HT1080 (cell line): ENCODE results near the gene HRC. TPM values are rescaled to one million over a fixed set of nuclear protein-coding genes. Genes with fewer than 3 reads are reported as not detected.

Experiments
- DNase-seq: peaks from one replicate; pipeline ENCODE4 v3.0.0-alpha.2; 2015; ENCODE audit warnings: low read depth
- total RNA-seq: library from RNA; depleted of rRNA; stranded (reverse); fragments of >200 nt; shearing (Covaris generic); gene quantifications from 2 replicates; pipeline ENCODE4 v1.2.3, GENCODE V29; 2014; rRNA removed

Gene HRC
- total RNA-seq, 1 experiment from 2014 or later = not detected

DNA sequence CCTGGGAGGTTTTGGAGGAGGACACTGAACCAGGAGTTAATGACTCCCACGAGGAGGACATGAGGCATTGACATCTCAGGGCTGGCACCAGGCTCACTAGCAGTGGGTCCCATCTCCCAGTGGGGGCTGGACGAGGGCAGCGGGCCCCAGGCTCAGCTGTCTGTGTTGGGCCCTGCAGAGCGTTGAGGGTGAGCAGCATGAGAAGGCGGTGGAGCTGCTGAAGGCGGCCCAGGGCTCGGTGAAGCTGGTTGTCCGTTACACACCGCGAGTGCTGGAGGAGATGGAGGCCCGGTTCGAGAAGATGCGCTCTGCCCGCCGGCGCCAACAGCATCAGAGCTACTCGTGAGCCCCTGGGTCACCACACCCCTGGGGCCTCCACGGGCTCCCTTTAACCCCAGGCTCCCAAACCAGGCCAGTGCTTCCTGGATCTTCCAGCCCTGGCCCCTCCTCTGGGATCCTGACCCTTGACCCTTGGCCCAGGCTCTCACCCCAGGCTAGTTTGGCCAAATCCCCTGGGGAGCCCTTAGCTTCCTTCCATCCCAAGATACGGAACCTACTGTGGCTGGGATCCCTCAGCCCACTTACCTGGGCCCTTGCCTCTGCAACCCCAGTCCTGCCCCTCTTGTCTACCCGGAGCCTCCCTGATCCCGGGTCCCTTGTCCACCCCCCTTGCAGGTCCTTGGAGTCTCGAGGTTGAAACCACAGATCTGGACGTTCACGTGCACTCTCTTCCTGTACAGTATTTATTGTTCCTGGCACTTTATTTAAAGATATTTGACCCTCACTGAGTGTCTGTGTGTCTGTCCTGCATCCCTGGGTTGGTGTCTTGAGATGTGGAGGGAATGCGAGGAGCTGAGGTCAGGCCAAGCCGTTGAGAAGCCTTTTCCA, 37.3 kb downstream of the HRC start:
- no peak for DNase-seq

DNA sequence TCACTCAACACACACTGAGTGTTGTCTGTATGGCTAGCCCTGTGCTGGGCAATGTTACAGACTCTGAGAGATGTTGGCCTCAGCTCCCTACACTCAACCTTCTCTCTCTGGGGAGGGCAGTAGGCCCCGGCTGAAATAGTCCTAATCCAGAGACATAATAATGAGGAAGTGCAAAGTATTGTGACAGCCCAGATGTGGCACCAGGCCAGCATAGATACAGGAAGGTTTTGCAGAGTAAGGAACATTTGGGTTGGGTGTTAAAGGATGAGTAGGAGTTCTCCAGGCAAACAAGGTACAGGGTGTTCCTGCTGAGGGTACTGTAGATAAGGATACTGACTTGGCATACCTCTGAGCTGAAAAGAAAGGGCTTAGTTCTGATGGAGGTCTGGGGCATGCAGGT, 38.7 kb downstream of the HRC start:
- DNase-seq = no peak

DNA sequence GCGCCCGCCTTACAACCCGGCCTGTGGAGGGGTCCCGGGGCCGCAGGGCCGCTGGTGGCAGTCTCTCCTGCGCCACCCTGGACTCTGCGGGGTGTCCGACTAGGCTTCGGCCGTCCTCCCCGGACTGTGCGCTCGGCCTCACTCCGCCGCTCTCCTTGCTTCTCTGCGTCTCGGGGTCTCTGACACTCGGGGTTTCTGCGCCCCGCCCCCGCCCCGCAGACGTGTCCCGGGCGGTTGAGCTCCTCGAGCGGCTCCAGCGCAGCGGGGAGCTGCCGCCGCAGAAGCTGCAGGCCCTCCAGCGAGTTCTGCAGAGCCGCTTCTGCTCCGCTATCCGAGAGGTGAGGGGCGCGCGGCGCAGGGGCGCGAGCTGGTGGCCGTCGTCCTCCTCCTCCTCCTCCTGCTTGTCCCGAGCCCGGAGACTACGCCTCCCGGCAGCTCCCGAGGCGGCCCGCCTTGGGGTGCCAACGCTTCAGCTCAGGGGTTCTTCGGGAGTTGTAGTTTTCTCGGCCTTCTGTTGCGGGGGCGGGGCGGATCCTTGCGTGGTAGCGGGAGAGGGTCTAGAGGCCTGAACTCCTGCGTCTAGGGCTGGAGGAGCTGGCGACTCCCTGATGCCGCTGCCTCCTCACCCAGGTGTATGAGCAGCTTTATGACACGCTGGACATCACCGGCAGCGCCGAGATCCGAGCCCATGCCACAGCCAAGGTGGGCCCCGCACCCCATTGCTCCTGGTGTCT, 40.4 kb downstream of the HRC start:
- DNase-seq = no peak

DNA sequence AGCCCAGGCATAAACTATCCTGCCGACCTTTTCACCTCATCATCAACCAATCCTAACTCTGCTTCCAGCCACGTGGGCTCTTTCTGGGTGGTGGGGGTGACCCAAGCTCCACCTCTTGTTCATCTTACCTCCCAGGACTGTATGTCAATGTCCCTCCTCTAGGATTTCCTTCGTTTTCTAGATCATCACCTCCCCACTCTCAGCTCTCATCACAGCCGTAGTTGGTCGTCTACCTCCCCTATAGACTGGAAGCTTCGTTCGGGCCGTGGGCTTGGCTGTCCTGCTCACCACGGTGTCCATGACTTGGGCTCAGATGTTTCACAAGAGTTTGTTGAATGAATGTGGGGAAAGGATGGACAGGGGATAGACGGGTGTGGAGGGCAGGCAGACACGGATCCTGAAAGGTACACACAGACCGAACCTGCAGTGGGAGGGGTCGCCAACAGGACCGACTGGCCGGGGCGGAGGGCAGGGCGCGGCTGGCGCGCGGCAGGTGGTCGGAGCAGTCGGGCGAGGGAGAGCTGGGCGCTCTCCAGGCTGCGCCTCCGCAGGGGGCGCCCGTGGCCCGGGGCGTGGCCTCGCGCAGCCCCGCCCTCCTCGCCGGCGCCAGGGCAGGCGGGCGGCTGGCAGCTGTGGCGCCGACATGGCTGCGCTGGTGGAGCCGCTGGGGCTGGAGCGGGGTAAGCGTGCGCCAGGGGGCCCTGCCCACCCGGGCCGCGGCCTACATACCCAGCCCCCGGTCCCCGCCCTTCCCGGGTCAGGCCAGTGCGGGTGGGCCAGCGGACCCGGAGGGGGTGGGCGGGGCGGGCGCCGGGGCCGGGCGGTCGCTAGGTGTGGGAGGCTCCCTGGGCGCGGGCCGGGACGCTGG, 41.2 kb downstream of the HRC start, which contains the start of gene LIN7B:
TSS of gene LIN7B (plus strand) at position 609 of the 868 bp plus-strand sequence. CDS start at position 644, 35 bp downstream.
- DNase-seq = peak; percentile 70

DNA sequence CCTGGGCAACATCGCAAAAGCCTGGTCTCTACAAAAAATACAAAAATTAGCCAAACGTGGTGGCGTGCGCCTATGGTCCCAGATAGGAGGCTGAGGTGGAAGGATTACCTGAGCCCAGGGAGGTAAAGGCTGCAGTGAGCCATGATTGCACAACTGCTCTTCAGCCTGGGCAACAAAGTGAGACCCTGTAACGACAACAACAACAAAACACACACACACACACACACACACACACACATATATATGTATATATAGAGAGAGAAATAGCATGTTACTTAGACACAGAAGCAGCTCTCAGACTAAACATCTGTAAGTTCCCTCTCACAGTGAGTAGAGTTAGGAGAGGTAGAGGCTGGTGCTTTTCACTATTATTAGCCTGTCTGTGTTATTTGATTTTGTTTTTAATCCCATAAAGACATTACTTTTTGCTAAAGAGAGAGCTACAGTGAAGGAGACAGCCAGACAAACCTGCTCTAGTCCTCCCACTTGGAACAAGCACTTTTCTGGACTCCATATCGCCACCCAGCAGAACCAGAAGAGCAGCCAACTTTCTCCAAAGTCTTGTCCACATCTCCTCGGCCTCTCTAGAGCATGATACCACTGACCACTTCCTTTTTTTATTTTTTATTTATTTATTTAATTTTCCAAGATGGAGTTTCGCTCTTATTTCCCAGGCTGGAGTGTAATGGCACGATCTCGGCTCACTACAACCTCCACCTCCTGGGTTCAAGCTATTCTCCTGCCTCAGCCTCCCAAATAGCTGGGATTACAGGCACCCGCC, 43.8 kb downstream of the HRC start:
- no peak for DNase-seq

DNA sequence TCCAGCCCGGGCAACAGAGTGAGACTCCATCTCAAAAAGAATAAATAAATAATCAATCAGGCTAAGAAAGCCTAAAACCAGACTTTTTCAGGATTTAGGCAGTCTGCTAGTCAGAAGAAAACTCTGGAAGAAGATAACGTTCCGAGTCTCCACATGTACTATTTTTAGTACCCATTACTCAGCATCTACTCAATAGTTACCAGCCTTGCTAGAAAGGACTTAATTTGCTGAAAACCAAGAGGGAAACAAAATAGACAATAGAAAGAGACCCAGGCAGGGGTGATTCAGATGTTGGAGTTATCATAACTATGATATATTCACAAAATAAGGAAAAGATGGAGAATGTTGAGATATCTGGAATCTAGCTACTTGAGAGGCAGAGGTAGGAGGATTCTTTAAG, 44.6 kb downstream of the HRC start:
- DNase-seq = no peak

DNA sequence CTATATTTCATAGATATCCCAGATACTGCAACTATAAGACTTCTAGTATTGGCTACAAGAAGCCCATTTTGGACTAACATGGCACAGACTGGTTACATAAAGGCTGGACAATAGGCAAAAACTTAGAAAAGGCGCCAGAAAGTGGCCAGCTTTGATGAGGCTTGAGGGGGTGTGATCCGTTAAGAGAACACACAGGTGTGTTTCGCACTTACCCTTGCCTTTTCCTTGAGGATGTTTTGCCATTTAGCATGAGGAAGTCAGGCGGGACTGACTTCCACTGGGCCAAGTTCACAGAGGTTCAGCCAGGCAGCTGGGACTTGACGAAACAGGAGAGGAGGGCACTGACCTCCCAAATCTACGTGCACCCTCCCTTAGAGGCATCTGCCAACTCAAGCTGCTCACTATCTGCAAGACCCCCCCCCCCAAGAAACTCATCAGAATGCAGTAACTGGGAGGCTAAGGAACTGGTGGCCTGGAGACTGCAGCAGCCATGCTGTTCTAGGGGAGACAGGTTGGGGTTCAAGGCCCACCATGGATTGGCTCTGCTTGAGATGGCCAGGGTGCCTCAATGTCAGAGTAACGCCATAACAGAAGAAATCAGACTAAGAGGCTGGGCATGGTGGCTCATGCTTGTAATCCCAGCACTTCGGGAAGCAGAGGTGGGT, 45.5 kb downstream of the HRC start:
- DNase-seq = no peak

DNA sequence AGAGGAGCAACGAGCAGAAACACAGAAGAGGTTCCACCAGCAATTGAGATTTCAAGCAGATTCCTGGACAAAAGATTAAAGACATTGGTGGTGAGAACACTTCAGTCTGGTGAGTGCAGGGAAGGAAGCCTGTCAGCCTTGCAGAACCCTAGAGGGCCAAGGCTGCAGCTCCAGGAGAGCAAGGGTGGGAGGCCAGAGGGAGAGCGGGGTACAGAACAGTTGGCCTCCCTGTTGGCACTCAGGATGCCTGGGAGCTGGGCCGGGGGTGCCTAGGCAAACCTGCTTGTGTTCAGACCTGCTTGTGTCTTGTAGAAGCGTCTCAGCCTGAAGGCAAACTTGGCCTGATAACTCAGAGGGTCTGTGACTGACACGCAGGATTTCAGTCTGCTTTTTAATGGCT, 46.1 kb downstream of the HRC start:
- no peak for DNase-seq

DNA sequence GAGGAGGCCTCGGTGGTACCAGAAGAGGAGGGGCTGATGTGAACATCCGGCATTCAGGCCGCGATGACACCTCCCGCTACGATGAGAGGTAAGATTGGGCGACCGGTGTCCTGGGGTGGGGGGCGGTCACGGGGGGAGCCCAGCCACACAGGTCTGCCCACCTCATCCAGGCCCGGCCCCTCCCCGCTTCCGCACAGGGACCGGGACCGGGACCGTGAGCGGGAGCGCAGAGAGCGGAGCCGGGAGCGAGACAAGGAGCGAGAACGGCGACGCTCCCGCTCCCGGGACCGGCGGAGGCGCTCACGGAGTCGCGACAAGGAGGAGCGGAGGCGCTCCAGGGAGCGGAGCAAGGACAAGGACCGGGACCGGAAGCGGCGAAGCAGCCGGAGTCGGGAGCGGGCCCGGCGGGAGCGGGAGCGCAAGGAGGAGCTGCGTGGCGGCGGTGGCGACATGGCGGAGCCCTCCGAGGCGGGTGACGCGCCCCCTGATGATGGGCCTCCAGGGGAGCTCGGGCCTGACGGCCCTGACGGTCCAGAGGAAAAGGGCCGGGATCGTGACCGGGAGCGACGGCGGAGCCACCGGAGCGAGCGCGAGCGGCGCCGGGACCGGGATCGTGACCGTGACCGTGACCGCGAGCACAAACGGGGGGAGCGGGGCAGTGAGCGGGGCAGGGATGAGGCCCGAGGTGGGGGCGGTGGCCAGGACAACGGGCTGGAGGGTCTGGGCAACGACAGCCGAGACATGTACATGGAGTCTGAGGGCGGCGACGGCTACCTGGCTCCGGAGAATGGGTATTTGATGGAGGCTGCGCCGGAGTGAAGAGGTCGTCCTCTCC, 47.4 kb downstream of the HRC start:
- DNase-seq = no peak

DNA sequence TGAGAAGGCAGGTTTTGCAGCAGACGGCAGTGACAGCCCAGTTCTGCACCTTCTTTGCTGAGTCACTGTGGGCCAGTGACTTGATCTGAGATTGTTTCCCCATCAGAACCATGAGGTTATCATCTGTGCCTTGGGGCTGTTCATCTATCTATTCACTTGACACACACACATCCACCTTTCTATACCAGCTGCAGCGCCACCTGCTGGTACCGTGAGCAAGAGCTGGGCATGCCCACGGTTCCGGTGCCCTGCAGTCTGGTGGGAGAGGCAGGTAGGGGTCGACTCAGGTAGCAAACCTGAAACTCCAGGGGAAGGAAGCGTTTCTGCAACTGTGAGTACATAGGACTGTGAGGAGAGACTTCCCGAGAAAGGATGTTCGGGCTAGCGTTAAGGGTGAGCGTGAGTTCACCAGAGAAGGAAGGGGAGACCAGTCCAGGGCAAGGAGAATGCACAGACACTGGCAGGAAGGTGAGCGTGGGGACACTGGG, 48.5 kb downstream of the HRC start:
- DNase-seq = peak; percentile 39

DNA sequence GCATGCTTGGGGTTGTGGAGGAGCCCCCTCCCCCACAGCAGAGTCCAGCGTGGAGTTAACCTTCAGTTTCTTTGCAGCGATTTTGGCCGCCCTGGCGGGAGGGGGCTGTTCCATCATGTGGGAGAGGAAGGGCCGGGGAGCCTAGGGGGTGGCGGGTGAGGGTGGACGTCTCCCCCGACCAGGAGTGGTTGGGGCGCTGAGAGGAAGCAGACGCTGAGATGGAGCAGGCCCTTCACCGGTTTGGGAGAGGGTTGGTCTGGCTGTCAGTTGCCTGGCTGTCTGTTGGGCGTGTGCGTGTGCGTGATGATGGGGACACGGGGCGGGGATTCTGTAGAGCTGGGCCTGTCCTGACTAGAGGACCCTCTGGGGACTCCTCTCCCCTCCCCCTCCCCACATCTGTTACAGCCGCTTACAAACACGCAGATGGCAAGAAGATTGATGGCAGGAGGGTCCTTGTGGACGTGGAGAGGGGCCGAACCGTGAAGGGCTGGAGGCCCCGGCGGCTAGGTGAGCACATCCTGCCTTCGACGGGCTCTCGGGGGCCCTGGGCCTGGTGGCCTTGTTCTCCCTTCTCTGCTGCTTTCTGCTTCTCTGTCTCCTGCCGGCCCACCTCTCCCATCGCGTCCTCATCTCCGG, 50.8 kb downstream of the HRC start:
- DNase-seq = no peak

DNA sequence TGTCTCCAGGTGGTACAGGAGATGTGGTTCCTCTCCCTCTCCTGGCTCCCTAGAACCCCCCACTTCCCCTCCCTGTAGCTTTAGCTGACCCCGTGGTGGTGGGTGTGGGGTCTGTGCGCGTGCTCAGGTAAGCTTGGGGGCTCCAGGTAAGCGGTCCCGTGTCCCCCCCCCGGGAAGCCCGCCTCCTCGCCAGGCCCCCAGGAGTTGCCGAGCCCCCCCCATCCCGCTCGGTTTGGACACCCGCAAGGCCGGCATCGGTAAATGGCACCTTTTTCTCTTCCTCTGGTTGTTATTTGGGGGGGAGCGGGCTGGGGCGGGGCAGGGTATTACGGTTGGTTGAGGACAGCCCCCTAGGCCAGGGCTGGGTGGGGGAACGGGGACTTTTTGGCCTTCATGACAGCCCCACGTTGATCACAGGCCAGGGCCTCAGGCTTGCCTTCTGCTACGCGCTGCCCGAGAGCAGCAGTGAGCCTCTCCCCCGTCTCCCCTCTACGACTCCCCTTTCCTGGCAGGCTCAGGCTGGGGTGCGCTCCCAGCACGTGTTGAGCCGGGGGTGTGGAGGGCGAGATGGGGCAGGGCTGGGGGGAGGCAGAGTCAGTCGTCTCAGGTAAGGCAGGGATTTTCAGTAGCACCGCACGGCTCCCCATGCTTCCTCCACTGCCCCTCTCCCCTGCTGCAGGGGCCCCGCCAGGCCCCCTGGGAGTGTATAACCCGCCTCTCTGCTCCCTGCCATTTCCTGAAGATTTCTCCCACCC, 51.7 kb downstream of the HRC start:
- DNase-seq = no peak

DNA sequence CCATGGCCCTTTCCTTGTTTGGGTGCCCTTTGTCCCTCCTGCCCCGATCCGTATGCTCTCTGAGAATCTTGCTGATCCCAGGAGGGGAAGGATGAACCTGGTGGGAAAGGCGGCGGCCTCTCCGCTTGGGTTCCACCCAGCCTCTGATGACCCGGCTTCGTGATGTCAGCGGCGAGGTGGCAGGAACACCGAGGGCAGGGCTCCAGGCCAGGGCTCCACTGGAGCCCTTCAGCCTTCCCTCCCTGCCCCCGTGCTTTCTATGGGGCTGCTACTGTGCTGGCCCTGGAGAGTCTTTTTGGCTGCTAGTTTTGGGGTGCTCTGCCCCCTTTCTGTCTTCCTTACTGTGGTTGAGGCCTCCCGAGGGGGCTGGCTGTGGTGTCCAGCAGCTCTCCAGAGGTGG, 52.9 kb downstream of the HRC start:
- DNase-seq = no peak

Other genes starting within 250 kb of the HRC start
- gene DHDH, start 221.7 kb downstream of the HRC start, total RNA-seq = 0.57 TPM in 1 of 2 replicates, not detected in the other
- gene BAX, start 200.5 kb downstream of the HRC start, total RNA-seq = 198 and 273 TPM in 2 replicates
- gene FTL, start 190.1 kb downstream of the HRC start, total RNA-seq = 4,284 and 5,930 TPM in 2 replicates
- 35.2 and 46.1 TPM in 2 replicates for gene GYS1, start 162.1 kb downstream of the HRC start, total RNA-seq
- 498 and 522 TPM in 2 replicates for gene RUVBL2, start 161.5 kb downstream of the HRC start, total RNA-seq
- gene LHB, start 138.3 kb downstream of the HRC start, total RNA-seq = not detected in 2 replicates
- not detected in 2 replicates for gene CGB3, start 131.1 kb downstream of the HRC start, total RNA-seq
- 0.71 TPM in 1 of 2 replicates, not detected in the other for gene CGB2, start 123.5 kb downstream of the HRC start, total RNA-seq
- gene CGB1, start 118.5 kb downstream of the HRC start, total RNA-seq = not detected in 2 replicates
- 0.16 and 0.67 TPM in 2 replicates for gene CGB5, start 111.5 kb downstream of the HRC start, total RNA-seq
- gene CGB8, start 106.3 kb downstream of the HRC start, total RNA-seq = 5.8 and 11.3 TPM in 2 replicates
- 0.10 and 0.61 TPM in 2 replicates for gene CGB7, start 97.6 kb downstream of the HRC start, total RNA-seq
- not detected in 2 replicates for gene NTF4, start 90.6 kb downstream of the HRC start, total RNA-seq
- gene KCNA7, start 82.7 kb downstream of the HRC start, total RNA-seq = not detected in 2 replicates
- 265 and 348 TPM in 2 replicates for gene SNRNP70, start 69.9 kb downstream of the HRC start, total RNA-seq
- 2.6 and 3.2 TPM in 2 replicates for gene LIN7B, start 41.0 kb downstream of the HRC start, total RNA-seq
- gene C19orf73, start 36.3 kb downstream of the HRC start, total RNA-seq = 1.6 and 2.1 TPM in 2 replicates
- gene PPFIA3, start 35.9 kb downstream of the HRC start, total RNA-seq = 5.0 and 9.3 TPM in 2 replicates
- gene TRPM4, start 2.4 kb upstream of the HRC start, total RNA-seq = 7.5 and 8.6 TPM in 2 replicates
- gene SLC6A16, start 169.8 kb upstream of the HRC start, total RNA-seq = not detected in 2 replicates
- not detected in 2 replicates for gene CD37, start 180.0 kb upstream of the HRC start, total RNA-seq
- 6.5 and 7.6 TPM in 2 replicates for gene TEAD2, start 207.0 kb upstream of the HRC start, total RNA-seq
- not detected in 2 replicates for gene DKKL1, start 208.5 kb upstream of the HRC start, total RNA-seq
- gene KASH5, start 232.9 kb upstream of the HRC start, total RNA-seq = not detected in 2 replicates